PC-9 (cell line): ENCODE data around the gene POLDIP2.

Experiments used
- CTCF ChIP-seq: fragments of 200-600 bp; sonication (generic); conservative IDR thresholded peaks from 2 replicates; pipeline ENCODE4 v1.6.1; 2017; ENCODE audit warnings: mixed run types, antibody characterized with exemption, mild to moderate bottlenecking, moderate library complexity
- EZH2 ChIP-seq: fragments of 200-600 bp; sonication (generic); IDR thresholded peaks from 2 replicates; pipeline ENCODE4 v1.8.0; 2017; ENCODE audit warnings: antibody characterized with exemption, low read depth

- TF ChIP-seq EZH2: no peak
- TF ChIP-seq CTCF: no peak
Measured at GRCh38 chr17:28395426-28395825, 38.1 kb upstream of the POLDIP2 start.
